HG03460 (cell line): ENCODE measurements around the gene TNS4.

Experiments
- ATAC-seq: cut with Tn5 transposase; IDR thresholded peaks from one replicate; pipeline ENCODE4 v1.9.1; 2021; ENCODE audit not compliant: unreplicated experiment

TNS4 gene

DNA sequence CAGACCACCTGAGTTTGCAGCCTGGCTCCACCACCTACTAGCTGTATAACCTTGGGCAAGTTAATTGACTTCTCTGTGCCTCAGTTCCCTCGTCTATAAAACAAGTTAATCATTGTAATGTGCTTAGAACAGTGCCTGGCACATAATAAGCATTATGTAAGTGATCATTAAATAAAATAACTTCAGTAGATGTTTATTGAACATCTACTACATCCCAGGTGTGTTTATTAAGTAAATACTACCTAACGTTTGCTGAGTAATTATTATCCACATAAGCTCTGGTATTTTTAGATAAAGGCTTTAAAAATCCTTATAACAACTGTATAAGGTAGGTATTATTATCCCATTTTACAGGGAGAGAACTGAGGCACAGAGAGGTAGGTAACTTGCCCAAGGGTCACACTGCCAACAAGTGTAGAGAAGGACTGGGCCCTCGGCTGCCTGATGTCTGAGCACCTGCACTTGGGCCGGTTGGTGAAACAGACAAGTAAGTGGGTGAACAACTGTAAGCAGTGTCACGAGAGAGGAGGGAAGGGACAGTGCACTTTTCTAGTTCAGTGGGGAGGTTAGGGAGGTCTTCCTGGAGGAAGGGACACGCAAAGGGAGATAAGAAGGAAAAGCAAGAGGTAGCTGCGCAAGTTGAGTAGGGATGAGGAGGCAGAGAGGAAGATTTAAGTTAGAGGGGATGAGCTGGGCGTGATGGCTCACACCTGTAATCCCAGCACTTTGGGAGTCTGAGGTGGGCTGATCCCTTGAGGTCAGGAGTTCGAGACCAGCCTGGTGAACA is 4.6 kb downstream of the TNS4 start:
- ATAC-seq: no peak

- no peak for ATAC-seq
Measured at GRCh38 chr17:40496170-40496569, 5.3 kb downstream of the TNS4 start.

GRCh38 chr17:40495140-40495539 is 6.3 kb downstream of the TNS4 start:
- no peak for ATAC-seq

GRCh38 chr17:40493697-40494096 is 7.7 kb downstream of the TNS4 start:
- no peak for ATAC-seq

DNA sequence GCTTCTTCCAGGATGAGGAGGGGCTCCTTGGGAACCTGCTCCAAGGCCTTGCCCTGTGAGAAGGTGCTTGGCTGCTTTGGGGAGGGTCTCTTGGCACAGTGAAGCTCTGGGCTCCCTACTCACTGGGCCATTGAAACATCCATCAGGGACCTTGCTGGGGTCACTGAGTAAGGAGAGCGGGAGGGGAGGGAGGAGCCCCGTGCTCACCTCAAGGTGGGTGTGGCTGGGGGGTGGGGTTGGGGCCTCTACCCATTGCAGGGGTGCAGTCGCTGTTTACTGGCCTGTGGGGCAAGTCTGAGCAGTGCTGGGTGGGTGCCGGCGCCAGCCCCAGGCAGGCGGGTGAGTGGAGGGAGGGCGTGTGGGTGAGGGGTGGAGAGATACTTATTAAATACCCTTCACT is 9.9 kb downstream of the TNS4 start:
- ATAC-seq: no peak

GRCh38 chr17:40490982-40491381 is 10.4 kb downstream of the TNS4 start:
- no peak for ATAC-seq

DNA sequence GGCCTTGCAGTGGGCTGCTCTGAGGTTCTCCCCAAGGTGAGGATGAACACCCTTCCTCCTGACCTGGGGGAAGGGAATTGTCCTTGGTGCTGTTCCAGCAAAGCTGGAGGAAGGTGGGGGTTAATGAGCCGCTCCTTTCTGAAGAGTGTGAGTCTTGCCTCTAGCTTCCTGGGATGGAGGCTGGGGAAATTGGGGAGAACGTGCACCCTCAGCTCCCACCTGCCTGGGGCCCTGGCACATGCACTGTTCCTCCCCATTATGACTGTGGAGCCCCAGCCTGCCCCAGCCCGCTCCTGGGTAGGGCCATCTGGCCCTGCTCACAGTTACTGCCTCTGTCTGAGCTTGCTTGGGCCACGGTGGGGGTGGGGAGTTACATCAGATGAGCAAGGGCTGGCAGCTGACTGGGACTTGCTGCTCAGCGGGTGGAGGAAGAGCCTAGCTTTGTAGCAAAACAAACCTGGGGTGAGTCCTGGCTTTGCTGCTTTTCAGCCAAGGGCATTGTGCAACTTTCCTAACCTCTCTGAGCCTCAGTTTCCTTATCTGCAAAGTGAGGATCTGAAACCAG is 11.1 kb downstream of the TNS4 start:
- no peak for ATAC-seq

DNA sequence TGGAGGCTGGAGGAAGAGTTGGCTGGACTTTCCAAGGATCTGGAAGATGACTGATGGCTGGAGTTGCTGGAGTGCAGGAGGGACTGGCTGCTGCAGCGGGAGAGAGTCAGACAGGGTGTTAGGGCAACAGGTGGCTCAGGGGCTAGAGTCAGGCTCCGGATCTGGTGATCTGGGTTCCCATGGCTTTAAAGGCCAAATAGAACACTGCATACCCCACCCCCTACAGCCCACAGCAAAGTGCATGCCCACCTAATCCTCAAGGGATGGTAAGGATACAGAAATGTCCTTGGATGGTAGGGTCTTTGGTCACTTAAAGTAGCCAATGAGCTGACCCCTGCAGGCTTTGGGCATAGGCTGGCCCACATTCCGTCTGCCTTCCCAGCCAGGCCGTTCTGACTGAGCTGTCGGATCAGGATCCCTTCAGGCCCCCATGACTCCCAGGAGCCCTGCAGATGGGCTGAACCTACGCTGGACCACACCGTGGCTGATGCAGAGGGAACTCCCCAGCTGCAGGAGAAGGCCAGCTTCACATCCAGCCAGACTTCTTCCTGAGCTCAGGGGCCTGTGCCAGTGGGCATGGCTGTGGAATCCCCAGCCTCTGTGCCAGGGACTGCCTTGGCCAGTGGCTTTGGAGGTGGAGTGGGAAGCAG is 13.9 kb downstream of the TNS4 start:
- no peak for ATAC-seq

DNA sequence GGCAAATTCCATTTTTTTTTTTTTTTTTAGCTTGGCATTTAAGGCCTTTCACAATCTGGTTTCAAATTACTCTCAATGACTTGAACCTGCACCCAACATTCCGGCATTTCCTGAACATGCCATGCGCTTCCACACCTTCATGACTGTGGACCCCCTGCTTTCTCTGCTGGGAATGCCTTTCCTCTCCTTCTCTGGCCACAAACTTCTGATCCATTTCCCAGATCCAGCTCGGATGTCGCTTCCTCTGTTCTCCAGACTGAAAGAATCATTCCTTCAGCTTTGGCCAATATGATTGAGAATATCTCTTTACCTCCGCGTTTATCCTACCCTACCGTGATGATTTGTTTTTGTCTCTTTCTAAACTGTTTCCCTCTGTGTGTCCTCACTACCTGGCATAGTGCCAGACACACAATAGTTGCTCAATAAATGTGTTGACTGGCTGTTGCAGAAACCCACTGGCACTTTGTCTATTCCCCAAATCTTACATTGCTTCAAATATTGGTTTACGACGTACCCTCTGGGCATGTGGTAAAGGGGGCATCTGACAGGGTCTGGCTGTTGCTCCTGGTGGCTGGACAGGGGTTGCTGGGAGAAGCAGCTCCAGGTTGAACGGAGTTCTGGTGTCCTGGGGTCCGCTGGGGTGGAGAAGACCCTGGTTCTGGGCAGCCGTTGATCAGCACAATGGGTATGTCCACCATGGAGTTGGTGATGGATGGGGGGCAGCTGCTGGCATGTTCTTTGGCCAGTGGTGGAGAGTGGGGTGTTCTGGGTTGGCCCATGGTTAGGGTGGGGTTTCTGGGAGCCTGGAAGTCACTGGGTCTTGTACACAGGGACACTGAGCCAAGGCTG is 14.7 kb downstream of the TNS4 start:
- ATAC-seq: no peak

DNA sequence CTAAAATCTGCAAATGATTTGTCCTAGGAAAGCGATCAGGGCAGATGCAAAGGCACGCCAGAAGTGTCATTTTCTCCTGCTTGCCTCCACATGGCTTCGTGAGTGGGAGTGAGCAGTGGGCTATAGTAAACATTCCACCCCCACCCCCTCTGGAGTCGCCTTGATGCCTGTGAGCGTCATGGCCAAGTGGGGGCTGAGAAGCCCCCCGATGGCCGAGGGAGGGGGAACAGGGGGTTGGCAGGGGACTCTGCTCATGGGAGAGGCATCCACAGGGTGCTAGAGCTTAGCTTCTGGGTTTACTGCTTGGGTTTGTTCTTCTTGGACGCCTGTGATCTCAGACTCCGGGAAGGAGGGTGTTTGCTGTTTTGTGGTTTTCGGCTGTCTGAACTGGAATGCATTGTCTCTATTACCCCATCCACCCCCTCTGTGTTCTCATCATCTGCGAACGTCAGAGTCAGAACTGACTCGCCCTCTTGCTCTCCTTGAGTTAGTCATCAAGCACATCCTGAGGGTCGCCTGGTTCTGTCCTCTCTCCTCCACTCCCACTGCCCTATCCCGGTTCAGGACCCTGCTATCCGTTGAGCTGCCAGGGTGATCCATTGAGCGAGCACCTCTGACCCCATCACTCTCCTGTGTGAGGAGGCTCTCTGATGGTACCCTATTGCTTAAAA is 15.4 kb downstream of the TNS4 start:
- ATAC-seq: no peak

DNA sequence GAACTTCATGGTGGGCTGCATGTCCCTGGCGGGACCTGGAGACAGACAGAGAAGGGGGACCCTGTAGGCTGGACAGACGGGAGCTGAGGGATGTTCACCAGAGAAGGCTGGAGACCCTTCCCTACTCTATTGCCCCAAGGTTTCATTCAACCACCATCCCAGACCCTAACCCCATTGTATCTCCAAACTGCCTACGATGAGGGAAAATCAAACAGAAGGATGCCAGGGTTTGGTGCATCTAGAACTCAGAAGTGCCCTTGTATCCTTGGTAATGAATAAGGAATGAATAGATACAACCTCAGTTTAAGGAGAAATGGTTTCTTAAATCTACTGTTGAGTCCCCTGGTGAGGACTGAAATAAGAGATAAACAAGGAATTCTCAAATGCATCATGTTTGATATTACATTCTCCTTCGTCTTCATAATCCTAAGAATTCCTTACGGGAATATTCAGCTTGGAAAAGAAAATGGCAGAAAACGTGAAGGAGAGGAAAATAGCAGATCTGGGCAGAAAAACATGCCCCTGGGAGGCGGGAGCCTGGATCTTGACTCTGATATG is 16.4 kb downstream of the TNS4 start:
- no peak for ATAC-seq

DNA sequence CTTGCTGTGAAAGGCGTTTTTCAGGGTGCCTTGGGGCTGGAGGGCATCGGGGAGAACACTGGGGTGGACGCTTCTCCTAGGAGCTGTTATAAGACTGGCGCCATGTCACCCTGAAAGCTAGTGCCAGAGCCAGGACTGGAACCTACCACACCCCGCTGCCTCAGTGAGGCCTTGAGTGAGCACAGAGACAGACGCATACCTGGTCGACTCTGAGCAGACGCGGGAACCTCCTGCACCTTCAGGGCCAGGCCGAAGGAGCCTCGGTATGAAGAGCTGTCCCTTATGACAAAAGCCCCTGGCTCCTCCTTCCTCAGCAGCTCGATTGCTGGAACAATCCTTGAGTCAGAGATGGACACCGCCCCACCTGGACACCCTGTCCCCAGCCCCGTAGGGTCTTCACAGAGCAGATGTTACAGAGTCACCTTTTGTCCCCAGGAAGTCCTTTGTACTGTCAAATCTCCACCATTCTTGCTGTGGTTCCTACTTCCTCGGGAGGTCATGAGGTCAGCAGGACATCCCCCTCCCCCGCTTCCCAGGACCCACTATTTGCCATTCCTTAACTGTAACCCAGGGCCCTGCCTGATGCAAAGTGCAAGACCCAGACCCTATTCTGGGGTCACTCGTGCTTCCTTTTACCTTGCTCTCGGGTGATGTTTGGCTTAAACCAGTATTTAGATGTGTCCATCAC is 17.0 kb downstream of the TNS4 start:
- no peak for ATAC-seq

- no peak for ATAC-seq
Measured at GRCh38 chr17:40483679-40484078, 17.7 kb downstream of the TNS4 start.

GRCh38 chr17:40482722-40483121 is 18.7 kb downstream of the TNS4 start:
- ATAC-seq: no peak

- no peak for ATAC-seq
Measured at GRCh38 chr17:40481106-40481505, 20.3 kb downstream of the TNS4 start.

GRCh38 chr17:40480501-40481003 is 20.9 kb downstream of the TNS4 start:
- ATAC-seq: no peak

- ATAC-seq: no peak
Measured at GRCh38 chr17:40479754-40480480, 21.5 kb downstream of the TNS4 start.

DNA sequence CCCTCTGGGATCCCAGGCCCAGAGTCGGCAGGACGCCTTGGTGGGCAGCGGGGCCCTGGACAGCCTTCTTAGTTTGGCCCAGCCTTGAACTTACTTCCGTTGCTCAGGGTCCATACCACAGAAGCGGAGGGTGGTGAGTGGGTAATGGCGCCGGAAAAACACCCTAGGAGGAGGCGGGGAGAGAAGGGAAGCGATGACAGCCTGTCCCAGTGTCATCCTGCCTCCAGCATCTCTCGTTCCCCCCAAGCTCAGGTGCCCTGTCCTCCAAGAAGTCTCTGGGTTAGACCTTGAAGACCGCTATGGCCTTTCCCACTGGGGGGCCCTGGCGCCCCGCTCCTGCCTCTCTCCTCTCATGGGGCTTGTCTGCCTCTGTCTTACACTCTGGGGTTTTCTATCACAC is 22.9 kb downstream of the TNS4 start:
- ATAC-seq: no peak

GRCh38 chr17:40477796-40478195 is 23.6 kb downstream of the TNS4 start:
- ATAC-seq: no peak
